AG04449 (cell line): ENCODE results near the gene PDSS1.
"Not testable (repeated sequence)": the region's sequence is repeated elsewhere in the genome, so short reads cannot be mapped to it uniquely, and the experiment has no call there.

Experiments used
- CTCF ChIA-PET: fragments of 350-600 bp; formaldehyde crosslinking; extraction: SDS; loops from one replicate; lab custom pipeline; 2021; ENCODE audit warnings: antibody characterized with exemption; lab: Yijun Ruan, JAX
- POLR2A ChIA-PET: fragments of 400-600, 350-600 bp; formaldehyde crosslinking; extraction: SDS; loops from one replicate; lab custom pipeline; 2020; ENCODE audit warnings: antibody characterized with exemption, inconsistent platforms; lab: Yijun Ruan, JAX
- DNase-seq: peaks from one replicate; pipeline ENCODE4 v3.0.0-alpha.2; 2010; ENCODE audit warnings: low read depth, low spot score
- H3K4me3 ChIP-seq: 2 replicates; pipeline ENCODE4 v1.5.1; 2011; ENCODE audit warnings: low read depth, mild to moderate bottlenecking, control low read depth, low read length
- TF ChIP-seq, protein P1 (sequence below): IDR thresholded peaks from one replicate; pipeline ENCODE4 v1.5.1; 2011; ENCODE audit warnings: mild to moderate bottlenecking, moderate library complexity, low read length, control low read depth, inconsistent platforms; ENCODE audit not compliant: insufficient read depth; ENCODE audit errors: missing control alignments

PDSS1 gene, protein sequence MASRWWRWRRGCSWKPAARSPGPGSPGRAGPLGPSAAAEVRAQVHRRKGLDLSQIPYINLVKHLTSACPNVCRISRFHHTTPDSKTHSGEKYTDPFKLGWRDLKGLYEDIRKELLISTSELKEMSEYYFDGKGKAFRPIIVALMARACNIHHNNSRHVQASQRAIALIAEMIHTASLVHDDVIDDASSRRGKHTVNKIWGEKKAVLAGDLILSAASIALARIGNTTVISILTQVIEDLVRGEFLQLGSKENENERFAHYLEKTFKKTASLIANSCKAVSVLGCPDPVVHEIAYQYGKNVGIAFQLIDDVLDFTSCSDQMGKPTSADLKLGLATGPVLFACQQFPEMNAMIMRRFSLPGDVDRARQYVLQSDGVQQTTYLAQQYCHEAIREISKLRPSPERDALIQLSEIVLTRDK

DNA sequence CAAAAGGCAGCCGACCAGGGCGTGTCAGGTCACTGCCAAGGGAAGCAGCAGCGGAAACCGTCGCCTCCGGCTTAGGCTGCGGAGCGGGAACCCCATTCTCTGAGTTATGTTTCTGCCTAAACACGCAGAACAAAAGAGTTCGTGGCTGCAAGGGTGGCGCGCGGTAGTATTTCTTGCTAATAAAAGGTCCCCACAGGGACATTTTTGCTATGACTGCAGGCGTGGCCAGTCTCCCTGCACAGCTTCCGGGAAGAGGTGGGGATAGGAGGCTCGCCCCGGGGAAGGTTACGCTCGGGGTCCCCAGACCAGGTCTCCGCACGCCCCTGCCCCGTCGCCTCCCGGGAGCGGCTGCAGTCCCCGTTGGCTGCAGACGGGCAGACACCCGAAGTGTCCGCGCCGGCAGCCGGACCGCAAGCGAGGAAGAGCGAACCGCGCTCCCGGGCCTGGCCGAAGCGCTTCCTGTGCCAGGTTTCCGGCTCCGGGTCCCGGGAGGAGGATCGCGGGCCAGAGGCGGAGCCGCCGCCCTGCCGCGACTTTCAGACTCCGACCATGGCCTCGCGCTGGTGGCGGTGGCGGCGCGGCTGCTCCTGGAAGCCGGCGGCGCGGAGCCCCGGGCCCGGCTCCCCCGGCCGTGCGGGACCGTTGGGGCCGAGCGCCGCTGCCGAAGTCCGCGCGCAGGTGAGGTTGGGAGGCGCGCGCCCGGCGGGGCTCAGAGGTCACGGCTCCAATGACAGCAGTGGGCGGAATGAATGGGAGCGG lies at the start of gene PDSS1:
PDSS1 (plus strand) TSS at position 539 of the 759 bp plus-strand sequence; CDS start at position 550, 11 bp downstream.
- DNase-seq: no peak
- CTCF ChIA-PET: interaction anchor here (0.9 to 2.8 kb wide), 6 partner anchors 10 to 184 kb away, joined by 3 to 12 read pairs (median 7); no protein-coding TSS in a partner anchor
- POLR2A ChIA-PET: no interaction called here
- TF ChIP-seq, protein P1, sequence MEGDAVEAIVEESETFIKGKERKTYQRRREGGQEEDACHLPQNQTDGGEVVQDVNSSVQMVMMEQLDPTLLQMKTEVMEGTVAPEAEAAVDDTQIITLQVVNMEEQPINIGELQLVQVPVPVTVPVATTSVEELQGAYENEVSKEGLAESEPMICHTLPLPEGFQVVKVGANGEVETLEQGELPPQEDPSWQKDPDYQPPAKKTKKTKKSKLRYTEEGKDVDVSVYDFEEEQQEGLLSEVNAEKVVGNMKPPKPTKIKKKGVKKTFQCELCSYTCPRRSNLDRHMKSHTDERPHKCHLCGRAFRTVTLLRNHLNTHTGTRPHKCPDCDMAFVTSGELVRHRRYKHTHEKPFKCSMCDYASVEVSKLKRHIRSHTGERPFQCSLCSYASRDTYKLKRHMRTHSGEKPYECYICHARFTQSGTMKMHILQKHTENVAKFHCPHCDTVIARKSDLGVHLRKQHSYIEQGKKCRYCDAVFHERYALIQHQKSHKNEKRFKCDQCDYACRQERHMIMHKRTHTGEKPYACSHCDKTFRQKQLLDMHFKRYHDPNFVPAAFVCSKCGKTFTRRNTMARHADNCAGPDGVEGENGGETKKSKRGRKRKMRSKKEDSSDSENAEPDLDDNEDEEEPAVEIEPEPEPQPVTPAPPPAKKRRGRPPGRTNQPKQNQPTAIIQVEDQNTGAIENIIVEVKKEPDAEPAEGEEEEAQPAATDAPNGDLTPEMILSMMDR: no peak
- peak within 1 kb of the TSS; percentile 86 for H3K4me3 ChIP-seq

DNA sequence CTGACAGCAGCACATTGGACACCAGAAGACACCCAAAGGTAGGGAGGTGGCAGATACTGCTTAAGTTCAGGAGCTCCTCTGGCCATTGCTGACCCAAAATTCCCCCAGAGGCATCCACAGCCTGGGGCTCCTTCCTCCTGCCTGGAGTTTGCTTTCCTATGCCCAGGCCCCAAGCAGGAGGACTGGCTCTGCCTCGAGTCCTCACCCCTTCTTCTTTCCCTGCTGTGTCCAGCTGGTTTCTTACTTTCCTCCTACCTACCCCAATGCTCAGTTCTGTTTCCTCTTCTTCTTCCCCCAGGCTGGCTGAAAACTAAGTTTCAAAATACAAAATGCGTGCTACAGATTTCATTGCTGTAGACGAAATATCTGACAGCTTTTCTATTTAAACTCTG lies 49.3 kb upstream of the PDSS1 start:
- H3K4me3 ChIP-seq, POLR2A ChIA-PET, CTCF ChIA-PET, DNase-seq: not testable (repeated sequence)

DNA sequence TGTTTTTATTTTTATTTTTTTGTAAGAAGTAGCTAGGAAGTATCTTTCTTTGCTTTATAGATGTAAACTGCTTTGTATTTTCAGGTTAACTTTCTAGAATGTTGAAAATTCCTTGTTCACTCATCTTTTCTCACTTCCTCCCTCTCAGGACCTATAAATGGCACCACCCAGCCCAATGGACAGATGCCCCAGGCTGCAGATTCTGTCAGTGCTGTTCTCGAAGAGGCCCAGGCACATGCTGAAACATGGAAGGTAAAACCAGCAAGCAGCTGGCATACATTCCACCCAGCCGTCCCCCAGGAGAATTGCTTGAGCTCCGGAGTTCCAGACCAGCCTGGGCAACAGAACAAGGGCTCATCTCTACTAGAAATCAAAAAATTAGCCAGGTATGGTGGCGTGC lies 47.1 kb upstream of the PDSS1 start:
- ChIA-PET POLR2A (no interaction called here), CTCF (no interaction called here)
- no peak overlapping the region for H3K4me3 ChIP-seq
- TF ChIP-seq, protein P1: no peak
- DNase-seq: no peak

DNA sequence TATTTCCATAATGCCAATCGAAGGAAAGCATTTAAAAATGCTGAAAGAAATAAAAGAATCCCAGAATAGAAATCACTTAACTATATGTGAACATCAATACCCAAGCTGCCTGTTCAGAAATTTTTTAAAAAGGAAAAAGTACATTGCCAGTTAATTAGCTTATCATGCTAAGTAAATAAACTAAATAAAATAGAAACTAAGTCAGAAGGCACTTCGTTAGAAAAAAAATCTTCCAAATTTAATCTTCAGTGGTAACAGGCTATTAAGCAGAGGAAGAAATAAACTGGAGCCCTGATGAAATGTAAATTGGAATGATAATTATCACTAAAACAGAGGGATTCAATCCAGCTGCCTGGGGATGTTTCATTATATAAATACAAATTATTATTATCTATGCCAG lies 46.0 kb upstream of the PDSS1 start:
- POLR2A ChIA-PET, DNase-seq, CTCF ChIA-PET, H3K4me3 ChIP-seq: not testable (repeated sequence)

DNA sequence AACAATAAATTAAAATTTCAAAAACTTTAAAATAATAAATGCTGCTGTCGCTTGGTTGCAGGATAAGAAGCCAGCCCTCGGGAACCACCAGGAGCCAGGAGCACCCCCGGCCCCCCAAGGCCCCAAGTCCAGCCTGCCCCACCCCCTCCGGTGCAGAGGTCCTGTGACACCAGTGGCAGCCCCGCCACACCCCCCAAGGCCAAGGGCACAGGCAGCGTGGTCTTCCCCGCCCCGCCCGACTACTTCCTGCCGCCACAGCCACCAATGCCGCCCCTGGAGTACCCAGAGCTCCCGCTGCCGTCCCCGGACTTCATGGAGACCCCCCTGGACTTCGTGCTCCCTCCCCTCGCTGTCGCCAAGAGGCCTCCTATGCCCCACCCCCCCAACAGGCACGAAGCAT lies 44.5 kb upstream of the PDSS1 start:
- TF ChIP-seq, protein P1: no peak
- ChIA-PET CTCF (no interaction called here), POLR2A (no interaction called here)
- DNase-seq: no peak
- no peak overlapping the region for H3K4me3 ChIP-seq

DNA sequence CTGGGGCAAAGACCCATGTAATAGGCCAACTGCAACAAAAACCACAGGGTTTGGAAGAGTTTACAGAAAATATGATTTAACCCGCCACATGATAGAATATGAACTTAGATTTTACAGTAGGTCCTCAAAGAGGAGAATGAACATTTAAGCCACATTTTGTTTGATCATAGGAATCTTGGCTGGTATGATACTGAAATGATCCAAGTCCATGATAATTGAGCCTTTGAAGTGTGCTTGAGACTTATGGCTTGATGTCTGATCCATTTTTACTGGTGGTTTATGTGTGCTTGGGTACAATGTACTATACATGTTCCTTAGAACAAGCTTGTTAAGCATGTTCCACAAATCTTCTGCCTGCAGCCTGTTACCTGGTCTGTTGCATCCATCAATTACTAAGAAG lies 41.8 kb upstream of the PDSS1 start:
- no peak overlapping the region for H3K4me3 ChIP-seq
- no peak for DNase-seq
- TF ChIP-seq, protein P1: no peak
- ChIA-PET CTCF (no interaction called here), POLR2A (no interaction called here)

DNA sequence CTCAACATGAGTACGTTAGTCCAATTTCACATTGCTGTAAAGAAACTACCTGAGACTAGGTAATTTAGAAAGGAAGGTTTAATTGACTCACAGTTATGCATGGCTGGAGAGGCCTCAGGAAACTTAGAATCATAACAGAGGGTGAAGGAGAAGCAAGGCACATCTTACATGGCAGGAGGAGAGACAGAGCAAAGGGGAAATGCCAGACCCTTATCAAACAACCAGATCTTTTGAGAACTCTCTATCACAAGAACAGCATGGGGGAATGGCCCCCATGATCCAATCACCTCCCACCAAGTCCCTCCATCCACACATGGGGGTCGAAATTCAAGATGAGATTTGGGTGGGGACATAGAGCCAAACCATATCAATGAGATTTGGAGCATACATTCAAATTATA lies 34.6 kb upstream of the PDSS1 start:
- no peak for DNase-seq
- POLR2A ChIA-PET: no interaction called here
- TF ChIP-seq, protein P1: no peak
- no peak overlapping the region for H3K4me3 ChIP-seq
- CTCF ChIA-PET: no interaction called here
